H1 (cell line): ENCODE results near the gene CACNA2D4. TPM values are rescaled to one million over a fixed set of nuclear protein-coding genes. Genes with fewer than 3 reads are reported as not detected.

Source experiments
- ATF2 ChIP-seq: IDR thresholded peaks from 2 replicates; pipeline ENCODE4 v1.6.1; 2012; ENCODE audit warnings: low read length, inconsistent platforms
- BACH1 ChIP-seq: IDR thresholded peaks from 2 replicates; pipeline ENCODE4 v1.6.1; 2012; ENCODE audit warnings: low read length, improper control_type of control experiment
- BCL11A ChIP-seq, 2 experiments: IDR thresholded peaks; one replicate each; pipeline ENCODE4 v1.6.1; 2011; ENCODE audit warnings: low read depth in 2 of 2, low read length in 2 of 2, mild to moderate bottlenecking in 2 of 2
- BRCA1 ChIP-seq: IDR thresholded peaks from 2 replicates; pipeline ENCODE4 v1.6.1; 2012; ENCODE audit warnings: low read depth, low read length, improper control_type of control experiment
- CREB1 ChIP-seq: IDR thresholded peaks from 2 replicates; pipeline ENCODE4 v1.6.1; 2012; ENCODE audit warnings: inconsistent platforms
- CTBP2 ChIP-seq: IDR thresholded peaks from 2 replicates; pipeline ENCODE4 v1.7.0; 2011; ENCODE audit warnings: borderline replicate concordance, mild to moderate bottlenecking, moderate library complexity, mixed read lengths, low read length; ENCODE audit not compliant: insufficient read depth, insufficient read length
- E2F6 ChIP-seq: IDR thresholded peaks from 2 replicates; pipeline ENCODE4 v1.6.1; 2012; ENCODE audit warnings: inconsistent platforms
- EGR1 ChIP-seq: IDR thresholded peaks from 2 replicates; pipeline ENCODE4 v1.6.1; 2011; ENCODE audit warnings: low read depth, low read length, borderline replicate concordance
- EP300 ChIP-seq, 2 experiments: IDR thresholded peaks; 1 replicate in 1 of 2; 2 replicates in 1 of 2; pipeline ENCODE4 v1.6.1; 2011 to 2012; ENCODE audit warnings: low read depth in 2 of 2, low read length in 2 of 2, mild to moderate bottlenecking in 2 of 2, borderline replicate concordance in 1 of 2, inconsistent platforms in 1 of 2, moderate library complexity in 1 of 2
- GABPA ChIP-seq: IDR thresholded peaks from 2 replicates; pipeline ENCODE4 v1.6.1; 2011; ENCODE audit warnings: mild to moderate bottlenecking, low read length, moderate library complexity, borderline replicate concordance; ENCODE audit not compliant: insufficient read depth
- HDAC2 ChIP-seq, 2 experiments: fragments of 300-600 bp in 1 of 2; sonication (generic) in 1 of 2; IDR thresholded peaks; 2 replicates each; pipeline ENCODE4 v1.6.1; 2011 to 2012; ENCODE audit warnings: low read depth in 2 of 2, low read length in 2 of 2, mild to moderate bottlenecking in 2 of 2, moderate library complexity in 2 of 2, borderline replicate concordance in 1 of 2, inconsistent platforms in 1 of 2
- JUN ChIP-seq: IDR thresholded peaks from 2 replicates; pipeline ENCODE4 v1.6.1; 2011; ENCODE audit warnings: low read depth, mild to moderate bottlenecking, improper control_type of control experiment, low read length
- POLR2A ChIP-seq, 2 experiments: IDR thresholded peaks; 1 replicate in 1 of 2; 2 replicates in 1 of 2; pipeline ENCODE4 v1.6.1; 2011; ENCODE audit warnings: low read depth in 2 of 2, low read length in 2 of 2, mild to moderate bottlenecking in 2 of 2; ENCODE audit errors: control extremely low read depth in 1 of 2
- RBBP5 ChIP-seq: IDR thresholded peaks from 2 replicates; pipeline ENCODE4 v1.7.1; 2012; ENCODE audit warnings: low read depth, mild to moderate bottlenecking, inconsistent platforms, low read length, moderate library complexity, borderline replicate concordance
- SP1 ChIP-seq: IDR thresholded peaks from 2 replicates; pipeline ENCODE4 v1.6.1; 2011; ENCODE audit warnings: low read depth, low read length
- TEAD4 ChIP-seq: IDR thresholded peaks from 2 replicates; pipeline ENCODE4 v1.6.1; 2012; ENCODE audit warnings: low read depth, low read length, inconsistent platforms, mixed read lengths
- USF2 ChIP-seq: IDR thresholded peaks from 2 replicates; pipeline ENCODE4 v1.6.1; 2011; ENCODE audit warnings: low read length, improper control_type of control experiment
- polyA plus RNA-seq, 7 experiments: library from polyadenylated mRNA; depleted of rRNA in 3 of 7; stranded (reverse) in 5 of 7; unstranded in 2 of 7; fragments of >200 nt in 5 of 7; fragments of 200-250 nt in 2 of 7; gene quantifications; 1 replicate in 5 of 7; 2 replicates in 1 of 7; 4 replicates in 1 of 7; pipeline versions ENCODE4 v1.2.1 to v1.2.3, GENCODE V29; 2011 to 2013; ENCODE audit warnings: missing spikeins in 2 of 7, mixed read lengths in 2 of 7
- total RNA-seq: library from RNA; stranded (reverse); fragmentation: NEBNext Ultra II Directional; extraction: Animal tissue kit (Norgen Biotek cat#: 25700); gene quantifications from 2 replicates; pipeline ENCODE4 v1.2.1, GENCODE V29; 2021

CACNA2D4 gene
- total and polyA plus RNA-seq, 2 of the 8 experiments (the other 6 are each of a cell fraction or from before 2014, with no cell fraction given) = 0.44 to 0.88 TPM

- no peak for TF ChIP-seq HDAC2 (IDR thresholded peaks at IDR 0.05; ENCODE audit: borderline replicate concordance in 1 of 2, low read depth in 2 of 2, low read length in 2 of 2)
- TF ChIP-seq TEAD4 = no peak
- no peak for TF ChIP-seq EP300 (IDR thresholded peaks at IDR 0.05; ENCODE audit: borderline replicate concordance in 1 of 2, low read depth in 2 of 2, low read length in 2 of 2)
- TF ChIP-seq BRCA1 = no peak
- no peak for TF ChIP-seq BACH1
- no peak for TF ChIP-seq POLR2A (IDR thresholded peaks at IDR 0.05; ENCODE audit: control extremely low read depth in 1 of 2, low read depth in 2 of 2, low read length in 2 of 2)
- TF ChIP-seq RBBP5 = no peak
- TF ChIP-seq EGR1 = no peak
- TF ChIP-seq CTBP2 = no peak
- TF ChIP-seq E2F6 = no peak
- TF ChIP-seq CREB1 = no peak
- no peak for TF ChIP-seq SP1
- no peak for TF ChIP-seq USF2
- TF ChIP-seq JUN = no peak
- no peak for TF ChIP-seq ATF2
- no peak for TF ChIP-seq BCL11A (IDR thresholded peaks at IDR 0.05; ENCODE audit: low read depth in 2 of 2, low read length in 2 of 2)
- no peak for TF ChIP-seq GABPA
These were observed at the start of gene CACNA2D4 (continued) for GRCh38 chr12:1918081-1918883.
